ENCODE data around the gene GAS2.

GRCh38 chr11:22828373-22828772, 162.0 kb downstream of the GAS2 start:
- TF ChIP-seq, protein P1, sequence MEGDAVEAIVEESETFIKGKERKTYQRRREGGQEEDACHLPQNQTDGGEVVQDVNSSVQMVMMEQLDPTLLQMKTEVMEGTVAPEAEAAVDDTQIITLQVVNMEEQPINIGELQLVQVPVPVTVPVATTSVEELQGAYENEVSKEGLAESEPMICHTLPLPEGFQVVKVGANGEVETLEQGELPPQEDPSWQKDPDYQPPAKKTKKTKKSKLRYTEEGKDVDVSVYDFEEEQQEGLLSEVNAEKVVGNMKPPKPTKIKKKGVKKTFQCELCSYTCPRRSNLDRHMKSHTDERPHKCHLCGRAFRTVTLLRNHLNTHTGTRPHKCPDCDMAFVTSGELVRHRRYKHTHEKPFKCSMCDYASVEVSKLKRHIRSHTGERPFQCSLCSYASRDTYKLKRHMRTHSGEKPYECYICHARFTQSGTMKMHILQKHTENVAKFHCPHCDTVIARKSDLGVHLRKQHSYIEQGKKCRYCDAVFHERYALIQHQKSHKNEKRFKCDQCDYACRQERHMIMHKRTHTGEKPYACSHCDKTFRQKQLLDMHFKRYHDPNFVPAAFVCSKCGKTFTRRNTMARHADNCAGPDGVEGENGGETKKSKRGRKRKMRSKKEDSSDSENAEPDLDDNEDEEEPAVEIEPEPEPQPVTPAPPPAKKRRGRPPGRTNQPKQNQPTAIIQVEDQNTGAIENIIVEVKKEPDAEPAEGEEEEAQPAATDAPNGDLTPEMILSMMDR (IDR thresholded peaks at IDR 0.05): no peak
- no peak for TF ChIP-seq EP300 (IDR thresholded peaks at IDR 0.05)
